Keratinocyte (primary cell): ENCODE measurements around the gene MED9.

Source experiments
- EZH2 ChIP-seq: IDR thresholded peaks from one replicate; pipeline ENCODE4 v1.6.1; 2012; ENCODE audit warnings: inconsistent platforms, mild to moderate bottlenecking, low read length, moderate library complexity
- TF ChIP-seq, protein P1 (sequence below), 3 experiments: IDR thresholded peaks in 1 of 3; conservative IDR thresholded peaks in 1 of 3; optimal IDR thresholded peaks in 1 of 3; 2 replicates in 2 of 3; 3 replicates in 1 of 3; pipeline versions ENCODE3 to v1.5.1; 2011; ENCODE audit warnings: low read length in 3 of 3, mild to moderate bottlenecking in 3 of 3, moderate library complexity in 2 of 3, control low read depth in 1 of 3, inconsistent platforms in 1 of 3; ENCODE audit not compliant: insufficient read depth in 2 of 3; ENCODE audit errors: extremely low read depth in 1 of 3

DNA sequence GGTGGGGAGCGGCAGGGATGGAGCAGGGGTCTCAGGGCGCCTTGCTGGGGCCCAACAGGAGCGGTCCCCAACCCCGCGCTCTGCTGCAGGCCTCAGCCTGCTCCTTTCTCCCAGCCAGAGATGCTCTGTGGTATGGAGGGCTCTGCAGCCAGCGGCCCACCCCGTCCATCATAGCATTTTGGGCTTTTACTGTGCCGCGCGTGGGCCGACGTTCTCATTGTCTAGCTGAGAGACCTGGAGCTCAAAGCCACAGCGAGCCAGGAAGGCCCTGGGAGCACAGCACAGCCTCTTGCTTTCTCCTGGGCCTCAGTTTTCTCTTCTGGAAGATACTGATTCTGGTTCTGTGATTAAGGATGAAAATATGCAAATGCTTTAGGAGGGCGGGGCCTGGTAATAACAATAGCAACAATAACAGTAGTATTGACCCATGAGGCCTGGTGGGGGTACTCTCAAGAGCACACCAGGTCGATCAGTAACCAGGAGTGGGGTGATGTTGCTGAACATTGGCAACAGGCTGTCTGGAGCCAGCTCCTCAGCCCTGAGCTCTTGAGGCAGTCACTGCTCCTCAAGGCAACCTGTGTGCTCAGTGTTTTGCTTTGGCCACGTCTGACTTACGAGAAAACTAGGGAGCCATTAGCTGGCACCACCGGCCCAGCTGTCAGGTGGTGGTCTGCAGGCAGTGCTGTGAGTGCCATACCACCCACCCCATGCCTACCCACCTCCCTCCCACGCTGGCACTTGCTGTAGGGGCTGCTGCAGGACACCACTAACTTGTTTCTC lies 20.5 kb downstream of the MED9 start:
- TF ChIP-seq, protein P1, sequence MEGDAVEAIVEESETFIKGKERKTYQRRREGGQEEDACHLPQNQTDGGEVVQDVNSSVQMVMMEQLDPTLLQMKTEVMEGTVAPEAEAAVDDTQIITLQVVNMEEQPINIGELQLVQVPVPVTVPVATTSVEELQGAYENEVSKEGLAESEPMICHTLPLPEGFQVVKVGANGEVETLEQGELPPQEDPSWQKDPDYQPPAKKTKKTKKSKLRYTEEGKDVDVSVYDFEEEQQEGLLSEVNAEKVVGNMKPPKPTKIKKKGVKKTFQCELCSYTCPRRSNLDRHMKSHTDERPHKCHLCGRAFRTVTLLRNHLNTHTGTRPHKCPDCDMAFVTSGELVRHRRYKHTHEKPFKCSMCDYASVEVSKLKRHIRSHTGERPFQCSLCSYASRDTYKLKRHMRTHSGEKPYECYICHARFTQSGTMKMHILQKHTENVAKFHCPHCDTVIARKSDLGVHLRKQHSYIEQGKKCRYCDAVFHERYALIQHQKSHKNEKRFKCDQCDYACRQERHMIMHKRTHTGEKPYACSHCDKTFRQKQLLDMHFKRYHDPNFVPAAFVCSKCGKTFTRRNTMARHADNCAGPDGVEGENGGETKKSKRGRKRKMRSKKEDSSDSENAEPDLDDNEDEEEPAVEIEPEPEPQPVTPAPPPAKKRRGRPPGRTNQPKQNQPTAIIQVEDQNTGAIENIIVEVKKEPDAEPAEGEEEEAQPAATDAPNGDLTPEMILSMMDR (optimal IDR thresholded peaks at IDR 0.05 in 1 of 3, IDR thresholded peaks at IDR 0.05 in 1 of 3, conservative IDR thresholded peaks at IDR 0.05 in 1 of 3; ENCODE audit: extremely low read depth in 1 of 3, insufficient read depth in 2 of 3, low read length in 3 of 3): no peak
- no peak for TF ChIP-seq EZH2
